Chondrocyte (in vitro differentiated cells): ENCODE data around the gene JAG2. TPM values are rescaled to one million over a fixed set of nuclear protein-coding genes. Genes with fewer than 3 reads are reported as not detected.

ENCODE experiments used
- DNase-seq: peaks from one replicate; pipeline ENCODE4 v3.0.0; 2021; ENCODE audit warnings: mixed read lengths, low spot score
- H3K27ac Mint-ChIP-seq: one replicate; pipeline ENCODE4 v1.8.0; 2021; ENCODE audit warnings: mild to moderate bottlenecking, moderate library complexity, mixed read lengths; ENCODE audit not compliant: unreplicated experiment
- H3K27me3 Mint-ChIP-seq: 2 replicates; pipeline ENCODE4 v1.8.0; 2021; ENCODE audit warnings: low read depth, mixed read lengths
- H3K36me3 Mint-ChIP-seq: 2 replicates; pipeline ENCODE4 v1.8.0; 2021; ENCODE audit warnings: low read depth, mixed read lengths
- H3K4me1 Mint-ChIP-seq: 2 replicates; pipeline ENCODE4 v1.8.0; 2021; ENCODE audit warnings: low read depth, mild to moderate bottlenecking, mixed read lengths
- H3K4me3 Mint-ChIP-seq: one replicate; pipeline ENCODE4 v1.8.0; 2021; ENCODE audit warnings: mild to moderate bottlenecking, moderate library complexity, mixed read lengths; ENCODE audit not compliant: unreplicated experiment
- H3K9me3 Mint-ChIP-seq: 2 replicates; pipeline ENCODE4 v1.8.0; 2021; ENCODE audit warnings: low read depth, mixed read lengths
- total RNA-seq: library from RNA; stranded (reverse); gene quantifications from 3 replicates; pipeline ENCODE4 v1.2.1, GENCODE V29; 2021
- TF ChIP-seq, protein P1 (sequence below): fragments of 200-600 bp; sonication (generic); IDR thresholded peaks from 2 replicates; pipeline ENCODE4 v1.5.0; 2021; ENCODE audit warnings: antibody characterized with exemption, mild to moderate bottlenecking, moderate library complexity

Gene JAG2
- total RNA-seq, 1 donor from 2014 or later = 18.2 TPM

GRCh38 chr14:105107781-105108515, 60.6 kb downstream of the JAG2 start:
- peak; percentile 40 for DNase-seq
- peaks cover 45% of the 10 kb centered on the region for H3K27me3 Mint-ChIP-seq
- peaks cover 9% of the 10 kb centered on the region for H3K36me3 Mint-ChIP-seq
- H3K27ac Mint-ChIP-seq = no peak overlapping the region
- no peak overlapping the region for H3K4me3 Mint-ChIP-seq
- TF ChIP-seq, protein P1, sequence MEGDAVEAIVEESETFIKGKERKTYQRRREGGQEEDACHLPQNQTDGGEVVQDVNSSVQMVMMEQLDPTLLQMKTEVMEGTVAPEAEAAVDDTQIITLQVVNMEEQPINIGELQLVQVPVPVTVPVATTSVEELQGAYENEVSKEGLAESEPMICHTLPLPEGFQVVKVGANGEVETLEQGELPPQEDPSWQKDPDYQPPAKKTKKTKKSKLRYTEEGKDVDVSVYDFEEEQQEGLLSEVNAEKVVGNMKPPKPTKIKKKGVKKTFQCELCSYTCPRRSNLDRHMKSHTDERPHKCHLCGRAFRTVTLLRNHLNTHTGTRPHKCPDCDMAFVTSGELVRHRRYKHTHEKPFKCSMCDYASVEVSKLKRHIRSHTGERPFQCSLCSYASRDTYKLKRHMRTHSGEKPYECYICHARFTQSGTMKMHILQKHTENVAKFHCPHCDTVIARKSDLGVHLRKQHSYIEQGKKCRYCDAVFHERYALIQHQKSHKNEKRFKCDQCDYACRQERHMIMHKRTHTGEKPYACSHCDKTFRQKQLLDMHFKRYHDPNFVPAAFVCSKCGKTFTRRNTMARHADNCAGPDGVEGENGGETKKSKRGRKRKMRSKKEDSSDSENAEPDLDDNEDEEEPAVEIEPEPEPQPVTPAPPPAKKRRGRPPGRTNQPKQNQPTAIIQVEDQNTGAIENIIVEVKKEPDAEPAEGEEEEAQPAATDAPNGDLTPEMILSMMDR = peak; percentile 21
- H3K4me1 Mint-ChIP-seq = no peaks in the 10 kb centered on the region
- peaks cover 8% of the 10 kb centered on the region for H3K9me3 Mint-ChIP-seq

GRCh38 chr14:105107351-105107750, 61.2 kb downstream of the JAG2 start:
- Mint-ChIP-seq H3K4me3 (no peak overlapping the region), H3K9me3 (peaks cover 8% of the 10 kb centered on the region), H3K27me3 (peaks cover 50% of the 10 kb centered on the region), H3K36me3 (peaks cover 9% of the 10 kb centered on the region), H3K4me1 (no peaks in the 10 kb centered on the region), H3K27ac (no peak overlapping the region)
- TF ChIP-seq, protein P1 = no peak
- DNase-seq = peak; percentile 42

- no peak overlapping the region for H3K4me3 Mint-ChIP-seq
- H3K4me1 Mint-ChIP-seq = no peaks in the 10 kb centered on the region
- DNase-seq = no peak
- H3K27ac Mint-ChIP-seq = no peak overlapping the region
- H3K27me3 Mint-ChIP-seq = peaks cover 50% of the 10 kb centered on the region
- peaks cover 9% of the 10 kb centered on the region for H3K36me3 Mint-ChIP-seq
- TF ChIP-seq, protein P1 = no peak
- H3K9me3 Mint-ChIP-seq = peaks cover 8% of the 10 kb centered on the region
These were observed 63.4 kb downstream of the JAG2 start for GRCh38 chr14:105105158-105105557.

- Mint-ChIP-seq H3K27ac (no peak overlapping the region), H3K9me3 (peaks cover 23% of the 10 kb centered on the region), H3K27me3 (peaks cover 41% of the 10 kb centered on the region), H3K4me3 (no peak overlapping the region), H3K4me1 (no peaks in the 10 kb centered on the region), H3K36me3 (peaks cover 12% of the 10 kb centered on the region)
- TF ChIP-seq, protein P1 = no peak
- no peak for DNase-seq
These were observed 65.7 kb downstream of the JAG2 start for GRCh38 chr14:105102893-105103292.

- Mint-ChIP-seq H3K27ac (no peak overlapping the region), H3K36me3 (peaks cover 12% of the 10 kb centered on the region), H3K4me1 (no peaks in the 10 kb centered on the region), H3K4me3 (no peak overlapping the region), H3K27me3 (peaks cover 38% of the 10 kb centered on the region), H3K9me3 (peaks cover 23% of the 10 kb centered on the region)
- DNase-seq = peak; percentile 59
- TF ChIP-seq, protein P1 = no peak
These were observed 66.2 kb downstream of the JAG2 start for GRCh38 chr14:105102361-105102870.
